ENCODE measurements around the gene VPS45.

Gene VPS45

GRCh38 chr1:150194381-150195031 lies 126.9 kb downstream of the VPS45 start:
- no peak for DNase-seq (ENCODE audit: low spot score)

Data from kidney capillary endothelial cell (primary cell).